Left ventricle myocardium inferior (tissue), 1 donor: ENCODE data around the gene ITIH4. TPM values are rescaled to one million over a fixed set of nuclear protein-coding genes. Genes with fewer than 3 reads are reported as not detected.

Source experiments
- DNase-seq: peaks from one replicate; pipeline ENCODE4 v3.0.0-alpha.2; 2020
- H3K27ac ChIP-seq: fragments of 200-600 bp; replicated peaks from 2 replicates; pipeline ENCODE4 v1.8.0; 2021
- H3K27me3 ChIP-seq: fragments of 200-600 bp; 2 replicates; pipeline ENCODE4 v1.8.0; 2021; ENCODE audit warnings: low read depth
- H3K36me3 ChIP-seq: fragments of 200-600 bp; 2 replicates; pipeline ENCODE4 v1.8.0; 2021
- H3K4me1 ChIP-seq: fragments of 200-600 bp; 2 replicates; pipeline ENCODE4 v1.8.0; 2021
- H3K4me3 ChIP-seq: fragments of 200-600 bp; 2 replicates; pipeline ENCODE4 v1.8.0; 2021; ENCODE audit warnings: mild to moderate bottlenecking, moderate library complexity
- H3K9me3 ChIP-seq: fragments of 200-600 bp; replicated peaks from 2 replicates; pipeline ENCODE4 v1.8.0; 2021
- CTCF ChIP-seq: fragments of 200-600 bp; IDR thresholded peaks from 2 replicates; pipeline ENCODE4 v1.8.0; 2021; ENCODE audit warnings: antibody characterized with exemption, mild to moderate bottlenecking, borderline replicate concordance
- intact Hi-C: fragments of 100-400 bp; cut with micrococcal nuclease; formaldehyde crosslinking; loops from one replicate; pipeline ENCODE4 v1.11.0; 2022
- total RNA-seq: library from RNA; stranded (reverse); fragmentation: NEBNext Ultra II Directional; extraction: Animal tissue kit (Norgen Biotek cat#: 25700); gene quantifications from one replicate; pipeline ENCODE4 v1.2.1, GENCODE V29; 2021
- donor health status: DM: no; HTN: yes; CAD: no; lungs with severe emphysema.

ITIH4 gene
- total RNA-seq, 1 donor from 2014 or later: 5.0 TPM

GRCh38 chr3:52788890-52789745, 41.4 kb downstream of the ITIH4 start:
- H3K4me1 ChIP-seq: no peaks in the 10 kb centered on the region
- H3K27me3 ChIP-seq: no peaks in the 10 kb centered on the region
- TF ChIP-seq CTCF: no peak
- intact Hi-C loops: no loop called here
- no peak overlapping the region for H3K4me3 ChIP-seq
- no peak overlapping the region for H3K27ac ChIP-seq
- DNase-seq: peak; percentile 0
- H3K9me3 ChIP-seq: no peaks in the 10 kb centered on the region
- no peaks in the 10 kb centered on the region for H3K36me3 ChIP-seq

DNA sequence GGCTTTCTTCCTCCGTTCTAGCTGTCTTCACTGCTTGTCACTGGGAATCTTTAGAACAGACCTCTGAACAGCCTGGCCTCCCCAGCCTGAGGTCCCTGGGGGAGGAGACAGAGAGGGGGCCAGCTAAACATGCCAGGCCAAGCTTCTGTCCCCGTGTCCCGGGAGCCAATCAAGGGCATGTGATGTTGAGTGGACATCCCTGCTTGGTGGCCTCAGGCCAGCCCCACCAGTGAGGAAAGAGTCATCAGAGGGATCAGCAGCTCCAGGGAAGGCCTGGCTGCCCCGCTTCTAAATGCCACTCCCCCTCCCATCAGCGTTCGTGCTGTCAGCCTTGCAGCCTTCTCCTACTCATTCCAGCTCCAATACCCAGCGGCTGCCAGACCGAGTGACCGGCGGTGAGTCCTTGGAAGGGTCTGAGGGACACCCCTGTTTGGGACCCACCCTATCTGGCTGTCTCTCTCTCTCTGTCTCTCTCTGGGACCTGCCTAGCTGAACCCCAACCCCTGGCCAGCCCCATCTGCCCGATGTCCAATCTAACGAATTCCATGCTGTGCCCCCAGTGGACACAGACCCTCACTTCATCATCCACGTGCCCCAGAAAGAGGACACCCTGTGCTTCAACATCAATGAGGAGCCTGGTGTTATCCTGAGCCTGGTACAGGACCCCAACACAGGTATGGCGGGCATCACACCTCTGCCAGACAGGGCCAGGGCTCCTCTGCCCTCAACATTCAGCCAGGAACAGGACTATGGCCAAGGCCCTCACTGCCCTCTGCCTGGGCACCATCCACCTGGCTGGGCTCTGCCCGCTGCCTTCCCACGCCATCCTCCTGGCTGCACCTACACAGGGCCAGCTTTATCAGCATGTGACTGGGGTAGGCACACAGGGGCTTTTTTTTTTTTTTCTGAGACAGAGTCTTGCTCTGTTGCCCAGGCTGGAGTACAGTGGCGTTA, 42.5 kb downstream of the ITIH4 start:
- Histone ChIP-seq H3K4me3 (no peak overlapping the region), H3K9me3 (no peaks in the 10 kb centered on the region), H3K27ac (no peak overlapping the region), H3K36me3 (no peaks in the 10 kb centered on the region), H3K27me3 (peaks cover 2% of the 10 kb centered on the region), H3K4me1 (no peaks in the 10 kb centered on the region)
- intact Hi-C loops: no loop called here
- TF ChIP-seq CTCF: no peak
- DNase-seq: peak; percentile 8

DNA sequence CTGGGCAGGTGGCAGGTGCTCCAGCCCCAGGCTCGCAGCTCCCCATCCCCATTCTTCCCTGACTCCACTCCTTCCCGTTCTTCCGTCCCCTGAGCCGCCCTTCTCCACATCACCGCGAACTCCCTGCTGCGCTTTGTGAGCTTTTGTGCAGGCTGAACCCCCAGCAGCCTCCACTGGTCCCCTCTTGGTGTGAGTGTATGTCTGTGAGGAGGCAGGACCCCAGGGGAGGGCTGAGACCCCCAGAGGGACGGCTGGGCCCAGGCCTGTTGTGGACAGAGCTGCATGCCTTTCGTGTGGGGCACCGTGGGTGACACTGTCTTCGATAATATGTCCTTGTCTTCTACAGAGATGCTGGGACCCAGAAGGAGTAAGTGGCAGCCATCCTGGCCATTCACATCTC, 43.2 kb downstream of the ITIH4 start:
- Histone ChIP-seq H3K9me3 (no peaks in the 10 kb centered on the region), H3K4me1 (no peaks in the 10 kb centered on the region), H3K36me3 (no peaks in the 10 kb centered on the region), H3K4me3 (no peak overlapping the region), H3K27ac (no peak overlapping the region), H3K27me3 (peaks cover 9% of the 10 kb centered on the region)
- peak; percentile 1 for DNase-seq
- TF ChIP-seq CTCF: no peak
- intact Hi-C loops: no loop called here

- no peak overlapping the region for H3K27ac ChIP-seq
- H3K4me1 ChIP-seq: no peaks in the 10 kb centered on the region
- TF ChIP-seq CTCF: no peak
- no peak overlapping the region for H3K4me3 ChIP-seq
- intact Hi-C loops: no loop called here
- peak; percentile 6 for DNase-seq
- H3K27me3 ChIP-seq: peaks cover 14% of the 10 kb centered on the region
- no peaks in the 10 kb centered on the region for H3K9me3 ChIP-seq
- no peaks in the 10 kb centered on the region for H3K36me3 ChIP-seq
Observed at GRCh38 chr3:52786330-52787215, 43.9 kb downstream of the ITIH4 start.
